Upper lobe of right lung (tissue), 1 donor: Measurements from ENCODE around the gene EHBP1. TPM values are rescaled to one million over a fixed set of nuclear protein-coding genes. Genes with fewer than 3 reads are reported as not detected.

Experiments used
- ATAC-seq: fragments of 200-7000 bp; cut with Tn5 transposase; one replicate; pipeline ENCODE4 v1.9.1; 2020; ENCODE audit warnings: mild to moderate bottlenecking, moderate library complexity
- DNase-seq: peaks from one replicate; pipeline ENCODE4 v3.0.0-alpha.2; 2020
- H3K27ac ChIP-seq: fragments of 200-600 bp; one replicate; pipeline ENCODE4 v1.8.0; 2022
- H3K27me3 ChIP-seq: fragments of 200-600 bp; one replicate; pipeline ENCODE4 v1.8.0; 2022; ENCODE audit warnings: mild to moderate bottlenecking
- H3K36me3 ChIP-seq: fragments of 200-600 bp; one replicate; pipeline ENCODE4 v1.8.0; 2022
- H3K4me1 ChIP-seq: fragments of 200-600 bp; one replicate; pipeline ENCODE4 v1.8.0; 2022
- H3K4me3 ChIP-seq: fragments of 200-600 bp; one replicate; pipeline ENCODE4 v1.8.0; 2022; ENCODE audit warnings: mild to moderate bottlenecking
- H3K9me3 ChIP-seq: fragments of 200-600 bp; one replicate; pipeline ENCODE4 v1.8.0; 2022
- intact Hi-C: fragments of 100-400 bp; cut with DNase I; formaldehyde crosslinking; loops from one replicate; pipeline ENCODE4 v1.11.0; 2022
- total RNA-seq: library from RNA; stranded (reverse); fragmentation: NEBNext Ultra II Directional; extraction: Animal tissue kit (Norgen Biotek cat#: 25700); gene quantifications from one replicate; pipeline ENCODE4 v1.2.1, GENCODE V29; 2021
- TF ChIP-seq, protein P1 (sequence below): fragments of 200-600 bp; IDR thresholded peaks from one replicate; pipeline ENCODE4 v1.8.0; 2022; ENCODE audit warnings: antibody characterized with exemption
- donor health status: DM: no; HTN: yes; CAD: no; lungs with severe emphysema.

The EHBP1 gene
- total RNA-seq, 1 donor from 2014 or later = 46.7 TPM

DNA sequence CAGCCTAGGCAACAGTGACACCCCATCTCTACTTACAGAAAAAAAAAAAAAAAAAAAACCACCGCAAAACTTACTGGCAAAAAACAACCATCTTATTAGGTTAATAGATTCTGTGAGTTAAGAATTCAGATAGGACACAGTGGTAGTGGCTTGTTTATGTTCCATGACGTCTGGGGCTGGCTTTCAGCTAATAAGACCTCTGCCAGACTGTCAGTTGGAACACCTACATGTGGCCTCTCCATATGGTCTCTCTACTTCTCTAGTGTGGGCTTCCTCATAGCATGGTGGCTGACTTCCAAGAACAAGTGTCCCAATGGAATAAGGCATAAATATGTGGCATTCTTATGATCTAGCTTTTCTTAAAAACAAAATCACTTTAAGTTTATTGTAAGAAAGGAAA is 251.1 kb downstream of the EHBP1 start:
- no peak overlapping the region for H3K4me3 ChIP-seq
- no peaks in the 10 kb centered on the region for H3K27me3 ChIP-seq
- ATAC-seq (no peak), DNase-seq (no peak)
- TF ChIP-seq, protein P1, sequence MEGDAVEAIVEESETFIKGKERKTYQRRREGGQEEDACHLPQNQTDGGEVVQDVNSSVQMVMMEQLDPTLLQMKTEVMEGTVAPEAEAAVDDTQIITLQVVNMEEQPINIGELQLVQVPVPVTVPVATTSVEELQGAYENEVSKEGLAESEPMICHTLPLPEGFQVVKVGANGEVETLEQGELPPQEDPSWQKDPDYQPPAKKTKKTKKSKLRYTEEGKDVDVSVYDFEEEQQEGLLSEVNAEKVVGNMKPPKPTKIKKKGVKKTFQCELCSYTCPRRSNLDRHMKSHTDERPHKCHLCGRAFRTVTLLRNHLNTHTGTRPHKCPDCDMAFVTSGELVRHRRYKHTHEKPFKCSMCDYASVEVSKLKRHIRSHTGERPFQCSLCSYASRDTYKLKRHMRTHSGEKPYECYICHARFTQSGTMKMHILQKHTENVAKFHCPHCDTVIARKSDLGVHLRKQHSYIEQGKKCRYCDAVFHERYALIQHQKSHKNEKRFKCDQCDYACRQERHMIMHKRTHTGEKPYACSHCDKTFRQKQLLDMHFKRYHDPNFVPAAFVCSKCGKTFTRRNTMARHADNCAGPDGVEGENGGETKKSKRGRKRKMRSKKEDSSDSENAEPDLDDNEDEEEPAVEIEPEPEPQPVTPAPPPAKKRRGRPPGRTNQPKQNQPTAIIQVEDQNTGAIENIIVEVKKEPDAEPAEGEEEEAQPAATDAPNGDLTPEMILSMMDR = no peak
- no peaks in the 10 kb centered on the region for H3K9me3 ChIP-seq
- H3K4me1 ChIP-seq = no peaks in the 10 kb centered on the region
- no peak overlapping the region for H3K27ac ChIP-seq
- intact Hi-C loops = no loop called here
- peaks cover 8% of the 10 kb centered on the region for H3K36me3 ChIP-seq

- Histone ChIP-seq H3K9me3 (no peaks in the 10 kb centered on the region), H3K36me3 (peaks cover 8% of the 10 kb centered on the region), H3K27ac (no peak overlapping the region), H3K4me1 (no peaks in the 10 kb centered on the region), H3K27me3 (no peaks in the 10 kb centered on the region), H3K4me3 (no peak overlapping the region)
- ATAC-seq (no peak), DNase-seq (no peak)
- TF ChIP-seq, protein P1 = no peak
- intact Hi-C loops = no loop called here
Observed at GRCh38 chr2:62958206-62958605, 252.7 kb downstream of the EHBP1 start.

GRCh38 chr2:62964050-62964449 is 258.5 kb downstream of the EHBP1 start:
- ATAC-seq (no peak), DNase-seq (no peak)
- Histone ChIP-seq H3K27me3 (no peaks in the 10 kb centered on the region), H3K4me3 (no peak overlapping the region), H3K4me1 (no peaks in the 10 kb centered on the region), H3K9me3 (no peaks in the 10 kb centered on the region), H3K36me3 (no peaks in the 10 kb centered on the region), H3K27ac (no peak overlapping the region)
- TF ChIP-seq, protein P1 = no peak
- intact Hi-C loops = no loop called here

GRCh38 chr2:62964671-62965070 is 259.2 kb downstream of the EHBP1 start:
- TF ChIP-seq, protein P1 = no peak
- no peak overlapping the region for H3K27ac ChIP-seq
- no peaks in the 10 kb centered on the region for H3K4me1 ChIP-seq
- H3K27me3 ChIP-seq = no peaks in the 10 kb centered on the region
- no peaks in the 10 kb centered on the region for H3K9me3 ChIP-seq
- no peak for DNase-seq
- no peaks in the 10 kb centered on the region for H3K36me3 ChIP-seq
- ATAC-seq = no peak
- no peak overlapping the region for H3K4me3 ChIP-seq
- intact Hi-C loops = no loop called here

DNA sequence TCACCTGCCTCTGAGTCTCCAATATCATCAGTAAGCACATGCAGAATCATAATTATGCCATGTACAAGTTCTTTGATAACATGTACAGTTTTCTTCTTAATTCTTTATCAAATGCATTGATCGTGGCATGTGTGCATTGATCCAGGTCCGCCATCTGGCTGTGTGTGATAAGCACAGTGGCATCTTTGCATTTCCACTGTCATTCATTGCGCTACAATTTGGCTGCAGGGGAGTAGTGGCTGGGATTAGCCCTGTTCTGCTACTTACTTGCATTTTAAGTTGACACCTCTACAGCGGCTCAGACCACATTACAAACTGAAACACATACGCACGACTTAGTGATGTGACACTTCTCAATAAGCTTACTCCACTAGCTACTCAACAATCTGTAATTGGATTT is 261.5 kb downstream of the EHBP1 start:
- H3K27ac ChIP-seq = no peak overlapping the region
- DNase-seq = no peak
- H3K36me3 ChIP-seq = no peaks in the 10 kb centered on the region
- TF ChIP-seq, protein P1 = no peak
- ATAC-seq = no peak
- no peak overlapping the region for H3K4me3 ChIP-seq
- H3K27me3 ChIP-seq = no peaks in the 10 kb centered on the region
- no peaks in the 10 kb centered on the region for H3K4me1 ChIP-seq
- intact Hi-C loops = no loop called here
- H3K9me3 ChIP-seq = no peaks in the 10 kb centered on the region

DNA sequence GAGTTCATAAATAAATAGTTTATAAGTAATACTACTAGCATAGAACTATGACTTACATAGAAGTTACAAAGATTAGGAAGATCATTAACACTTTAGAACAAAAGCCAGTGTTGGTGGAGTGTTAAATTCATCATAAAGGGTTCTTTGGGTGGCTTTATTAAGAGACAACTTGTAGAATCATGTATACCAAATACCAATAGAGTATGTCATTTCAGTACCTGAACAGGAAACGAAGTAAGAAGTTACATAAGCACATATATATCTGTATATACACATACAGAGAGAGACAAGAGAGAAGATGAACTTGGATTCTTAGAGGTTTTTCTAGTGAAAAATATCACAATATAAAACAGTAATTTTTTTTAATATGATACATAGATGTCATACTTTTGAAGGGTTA is 262.7 kb downstream of the EHBP1 start:
- ATAC-seq (no peak), DNase-seq (no peak)
- H3K4me3 ChIP-seq = no peak overlapping the region
- intact Hi-C loops = no loop called here
- no peaks in the 10 kb centered on the region for H3K9me3 ChIP-seq
- no peaks in the 10 kb centered on the region for H3K36me3 ChIP-seq
- H3K27me3 ChIP-seq = no peaks in the 10 kb centered on the region
- no peak overlapping the region for H3K27ac ChIP-seq
- no peaks in the 10 kb centered on the region for H3K4me1 ChIP-seq
- TF ChIP-seq, protein P1 = no peak
